Prostate gland (tissue), 2 donors: ENCODE measurements around the gene TBC1D2B.
"Not testable (repeated sequence)": the region's sequence is repeated elsewhere in the genome, so short reads cannot be mapped to it uniquely, and the experiment has no call there.

Experiments used
- POLR2AphosphoS5 ChIP-seq: sonication (generic); formaldehyde crosslinking; IDR thresholded peaks from one replicate; pipeline ENCODE4 v1.6.1; 2017; ENCODE audit warnings: antibody characterized with exemption
- TF ChIP-seq, protein P1 (sequence below), 4 experiments: fragments of 200-600 bp in 2 of 4; fragments of 450-650 bp in 2 of 4; sonication (generic) in 2 of 4; IDR thresholded peaks; 1 replicate in 3 of 4; 2 replicates in 1 of 4; pipeline ENCODE4 v1.5.1; 2016 to 2019; ENCODE audit warnings: antibody characterized with exemption in 4 of 4, mild to moderate bottlenecking in 2 of 4, moderate library complexity in 2 of 4

DNA sequence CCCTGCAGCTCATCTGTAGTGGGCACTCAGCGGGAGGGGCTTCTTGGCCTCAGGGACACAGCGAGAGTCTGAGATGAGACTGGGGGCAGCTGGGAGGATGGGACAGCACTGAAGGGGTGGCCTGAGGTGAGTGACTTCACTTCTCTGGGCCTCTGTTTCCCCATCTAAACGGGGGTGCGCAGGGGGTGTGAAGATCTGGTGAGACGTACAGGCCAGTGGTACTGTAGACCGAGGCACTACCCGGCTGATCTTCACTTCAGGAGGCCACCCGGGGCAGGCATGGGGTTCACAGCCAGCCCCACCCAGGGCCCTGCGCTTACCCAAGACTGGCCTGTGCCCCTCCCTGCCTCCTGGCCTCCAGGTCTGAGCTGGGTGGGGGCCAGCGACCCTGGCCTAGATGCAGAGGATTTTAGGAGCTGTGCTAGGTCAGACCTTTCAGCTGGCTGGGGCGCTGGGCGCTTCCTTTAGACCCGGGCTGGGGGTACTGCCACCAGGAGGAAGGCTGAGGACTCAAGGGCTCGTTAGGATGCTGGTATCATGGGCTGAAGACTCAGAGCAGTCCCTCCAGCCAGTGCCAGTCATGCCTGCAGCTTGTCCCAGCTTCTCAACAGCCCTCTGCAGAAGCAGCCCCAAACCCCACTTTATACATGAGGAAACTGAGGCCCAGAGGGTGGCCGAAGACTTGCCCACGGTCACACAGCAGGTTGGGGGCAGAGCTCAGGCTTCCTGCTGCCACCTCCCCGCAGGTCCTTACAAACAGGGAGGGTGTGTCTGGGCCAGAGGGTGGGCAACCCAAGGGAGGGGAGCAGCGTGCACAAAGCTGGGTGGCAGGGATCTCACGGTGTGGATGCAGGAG lies 99.4 kb downstream of the TBC1D2B start:
- TF ChIP-seq, protein P1, sequence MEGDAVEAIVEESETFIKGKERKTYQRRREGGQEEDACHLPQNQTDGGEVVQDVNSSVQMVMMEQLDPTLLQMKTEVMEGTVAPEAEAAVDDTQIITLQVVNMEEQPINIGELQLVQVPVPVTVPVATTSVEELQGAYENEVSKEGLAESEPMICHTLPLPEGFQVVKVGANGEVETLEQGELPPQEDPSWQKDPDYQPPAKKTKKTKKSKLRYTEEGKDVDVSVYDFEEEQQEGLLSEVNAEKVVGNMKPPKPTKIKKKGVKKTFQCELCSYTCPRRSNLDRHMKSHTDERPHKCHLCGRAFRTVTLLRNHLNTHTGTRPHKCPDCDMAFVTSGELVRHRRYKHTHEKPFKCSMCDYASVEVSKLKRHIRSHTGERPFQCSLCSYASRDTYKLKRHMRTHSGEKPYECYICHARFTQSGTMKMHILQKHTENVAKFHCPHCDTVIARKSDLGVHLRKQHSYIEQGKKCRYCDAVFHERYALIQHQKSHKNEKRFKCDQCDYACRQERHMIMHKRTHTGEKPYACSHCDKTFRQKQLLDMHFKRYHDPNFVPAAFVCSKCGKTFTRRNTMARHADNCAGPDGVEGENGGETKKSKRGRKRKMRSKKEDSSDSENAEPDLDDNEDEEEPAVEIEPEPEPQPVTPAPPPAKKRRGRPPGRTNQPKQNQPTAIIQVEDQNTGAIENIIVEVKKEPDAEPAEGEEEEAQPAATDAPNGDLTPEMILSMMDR (IDR thresholded peaks at IDR 0.05), result not testable (repeated sequence)
- not testable (repeated sequence) for TF ChIP-seq POLR2AphosphoS5
